Effector memory CD4-positive, alpha-beta T cell (primary cell): Measurements from ENCODE around the gene SNX32.
A peak's percentile ranks its signal among the peaks of the same experiment; 100 is the strongest.

Experiments
- DNase-seq, 3 donors: peaks; one replicate each; pipeline ENCODE4 v3.0.0-alpha.2; 2020
- H3K27ac ChIP-seq: 2 replicates; pipeline ENCODE4 v1.7.0; 2013; ENCODE audit warnings: mild to moderate bottlenecking, low read length, moderate library complexity; ENCODE audit not compliant: insufficient read depth, poor library complexity, severe bottlenecking
- H3K27me3 ChIP-seq: replicated peaks from 2 replicates; pipeline ENCODE4 v1.7.0; 2013; ENCODE audit warnings: mild to moderate bottlenecking, low read length; ENCODE audit not compliant: insufficient read depth, control insufficient read depth, poor library complexity, severe bottlenecking
- H3K36me3 ChIP-seq: 2 replicates; pipeline ENCODE4 v1.7.0; 2013; ENCODE audit warnings: mild to moderate bottlenecking, low read length, moderate library complexity; ENCODE audit not compliant: control insufficient read depth, insufficient read depth
- H3K4me1 ChIP-seq: 2 replicates; pipeline ENCODE4 v1.7.0; 2013; ENCODE audit warnings: low read length, mild to moderate bottlenecking; ENCODE audit not compliant: control insufficient read depth, insufficient read depth, poor library complexity, severe bottlenecking
- H3K4me3 ChIP-seq: 2 replicates; pipeline ENCODE4 v1.7.0; 2013; ENCODE audit warnings: low read length, low read depth, mild to moderate bottlenecking; ENCODE audit not compliant: insufficient read depth, poor library complexity, severe bottlenecking
- H3K9me3 ChIP-seq: 2 replicates; pipeline ENCODE4 v1.7.0; 2013; ENCODE audit warnings: mild to moderate bottlenecking, low read length, moderate library complexity; ENCODE audit not compliant: control insufficient read depth

Gene SNX32

DNA sequence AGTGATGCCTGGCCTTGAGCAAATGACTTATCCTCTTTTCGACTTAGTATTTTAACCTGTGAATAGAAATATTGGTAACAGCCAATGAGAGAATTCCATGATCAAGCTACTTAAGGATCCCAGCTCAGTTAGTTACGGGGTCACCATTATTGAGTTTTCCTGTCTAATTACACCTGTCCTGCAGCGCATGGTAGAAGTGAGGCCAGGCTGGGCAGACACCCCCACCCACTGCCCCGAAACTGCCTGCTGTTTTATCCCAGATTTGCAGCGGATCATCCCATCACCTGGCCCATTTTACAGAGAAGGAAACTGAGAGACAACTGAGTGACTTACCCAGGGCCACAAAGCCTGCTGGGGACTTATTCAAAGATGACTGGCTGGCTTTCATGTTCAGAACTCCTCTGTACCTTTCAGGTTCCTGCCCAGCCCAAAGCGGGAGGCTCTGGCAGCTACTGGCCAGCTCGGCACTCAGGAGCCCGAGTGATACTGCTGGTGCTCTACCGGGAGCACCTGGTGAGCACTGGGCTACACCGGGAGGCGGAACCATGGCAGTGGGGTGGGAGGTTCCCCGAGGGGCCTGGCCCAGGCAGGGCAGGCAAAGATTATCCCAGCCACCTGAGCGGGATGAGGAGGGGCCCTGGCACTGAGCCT, 27.9 kb downstream of the SNX32 start:
- Histone ChIP-seq H3K27me3 (no peaks in the 10 kb centered on the region), H3K9me3 (no peaks in the 10 kb centered on the region), H3K4me1 (peaks cover 28% of the 10 kb centered on the region), H3K27ac (peak overlapping the region; percentile 86), H3K4me3 (peak overlapping the region; percentile 96), H3K36me3 (peaks cover 47% of the 10 kb centered on the region)
- DNase-seq, result no peak

DNA sequence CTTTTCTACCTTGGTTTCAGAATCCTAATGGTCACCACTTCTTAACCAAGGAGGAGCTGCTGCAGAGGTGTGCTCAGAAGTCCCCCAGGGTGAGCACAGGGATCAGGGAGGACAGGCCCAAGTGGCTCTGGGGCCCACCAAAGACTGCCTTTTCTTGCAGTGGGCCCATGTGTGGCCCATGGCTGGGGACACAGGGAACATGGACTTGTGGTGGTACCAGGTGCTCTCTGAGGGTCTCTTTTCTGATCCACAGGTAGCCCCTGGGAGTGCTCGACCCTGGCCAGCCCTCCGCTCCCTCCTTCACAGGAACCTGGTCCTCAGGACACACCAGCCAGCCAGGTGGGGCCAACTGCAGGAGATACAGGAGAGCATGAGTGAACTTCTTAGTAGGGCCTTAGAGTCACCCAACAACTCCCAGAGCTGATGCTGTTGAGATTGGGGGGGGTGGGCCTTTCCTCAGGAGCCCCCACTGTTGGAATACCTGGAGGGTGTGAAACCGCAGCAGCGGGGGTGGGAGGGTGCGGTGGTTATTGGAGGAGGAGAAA, 28.5 kb downstream of the SNX32 start:
- H3K4me3 ChIP-seq, result no peak overlapping the region
- H3K4me1 ChIP-seq, result peaks cover 26% of the 10 kb centered on the region
- H3K36me3 ChIP-seq, result peaks cover 53% of the 10 kb centered on the region
- DNase-seq, result no peak
- no peak overlapping the region for H3K27ac ChIP-seq
- no peaks in the 10 kb centered on the region for H3K9me3 ChIP-seq
- no peaks in the 10 kb centered on the region for H3K27me3 ChIP-seq

DNA sequence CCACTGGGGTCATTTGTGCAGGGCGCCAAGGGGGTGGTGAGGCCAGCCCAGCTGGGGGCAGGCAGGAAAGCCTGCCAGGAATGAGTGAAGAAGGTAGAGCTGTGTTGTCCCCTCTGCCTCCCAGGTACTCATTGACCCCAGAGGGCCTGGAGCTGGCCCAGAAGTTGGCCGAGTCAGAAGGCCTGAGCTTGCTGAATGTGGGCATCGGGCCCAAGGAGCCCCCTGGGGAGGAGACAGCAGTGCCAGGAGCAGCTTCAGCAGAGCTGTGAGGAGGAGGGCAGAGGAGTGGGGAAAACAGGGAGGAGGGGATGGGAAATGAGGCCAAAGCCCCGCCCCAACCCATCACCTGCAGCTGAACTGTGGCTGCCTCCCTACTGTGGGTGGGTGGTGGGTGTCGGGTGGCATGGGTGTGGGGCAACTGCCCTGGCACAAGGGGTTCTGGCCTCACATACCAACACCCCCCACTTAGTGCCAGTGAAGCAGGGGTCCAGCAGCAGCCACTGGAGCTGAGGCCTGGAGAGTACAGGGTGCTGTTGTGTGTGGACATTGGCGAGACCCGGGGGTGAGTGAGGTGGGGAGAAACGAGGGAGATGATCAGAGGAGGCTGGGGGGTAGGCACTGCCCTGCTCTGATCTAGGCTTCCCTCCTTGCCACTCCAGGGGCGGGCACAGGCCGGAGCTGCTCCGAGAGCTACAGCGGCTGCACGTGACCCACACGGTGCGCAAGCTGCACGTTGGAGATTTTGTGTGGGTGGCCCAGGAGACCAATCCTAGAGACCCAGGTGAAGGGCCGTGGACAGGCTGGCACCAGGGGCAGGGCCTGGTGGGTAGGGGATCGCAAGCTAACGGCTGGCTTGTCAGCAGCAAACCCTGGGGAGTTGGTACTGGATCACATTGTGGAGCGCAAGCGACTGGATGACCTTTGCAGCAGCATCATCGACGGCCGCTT, 29.5 kb downstream of the SNX32 start:
- Histone ChIP-seq H3K4me1 (peaks cover 26% of the 10 kb centered on the region), H3K4me3 (no peak overlapping the region), H3K36me3 (peaks cover 54% of the 10 kb centered on the region), H3K27me3 (no peaks in the 10 kb centered on the region), H3K9me3 (no peaks in the 10 kb centered on the region), H3K27ac (peak overlapping the region; percentile 2)
- DNase-seq, result no peak

GRCh38 chr11:65863889-65864705, 30.3 kb downstream of the SNX32 start:
- Histone ChIP-seq H3K27me3 (no peaks in the 10 kb centered on the region), H3K9me3 (no peaks in the 10 kb centered on the region), H3K36me3 (peaks cover 54% of the 10 kb centered on the region), H3K4me1 (peaks cover 18% of the 10 kb centered on the region), H3K4me3 (no peak overlapping the region), H3K27ac (no peak overlapping the region)
- DNase-seq, result no peak

- Histone ChIP-seq H3K4me3 (no peak overlapping the region), H3K27ac (no peak overlapping the region)
Measured at GRCh38 chr11:65864706-65865471, 31.1 kb downstream of the SNX32 start.

GRCh38 chr11:65865550-65866172, 31.9 kb downstream of the SNX32 start:
- H3K9me3 ChIP-seq, result no peaks in the 10 kb centered on the region
- H3K4me3 ChIP-seq, result no peak overlapping the region
- H3K27ac ChIP-seq, result no peak overlapping the region
- H3K4me1 ChIP-seq, result peaks cover 9% of the 10 kb centered on the region
- no peak for DNase-seq
- H3K27me3 ChIP-seq, result no peaks in the 10 kb centered on the region
- H3K36me3 ChIP-seq, result peaks cover 54% of the 10 kb centered on the region

More at GRCh38 chr11:65864706-65865471, 31.1 kb downstream of the SNX32 start:
- DNase-seq, result no peak
- H3K9me3 ChIP-seq, result no peaks in the 10 kb centered on the region
- no peaks in the 10 kb centered on the region for H3K27me3 ChIP-seq
- H3K36me3 ChIP-seq, result peaks cover 54% of the 10 kb centered on the region
- H3K4me1 ChIP-seq, result peaks cover 12% of the 10 kb centered on the region

DNA sequence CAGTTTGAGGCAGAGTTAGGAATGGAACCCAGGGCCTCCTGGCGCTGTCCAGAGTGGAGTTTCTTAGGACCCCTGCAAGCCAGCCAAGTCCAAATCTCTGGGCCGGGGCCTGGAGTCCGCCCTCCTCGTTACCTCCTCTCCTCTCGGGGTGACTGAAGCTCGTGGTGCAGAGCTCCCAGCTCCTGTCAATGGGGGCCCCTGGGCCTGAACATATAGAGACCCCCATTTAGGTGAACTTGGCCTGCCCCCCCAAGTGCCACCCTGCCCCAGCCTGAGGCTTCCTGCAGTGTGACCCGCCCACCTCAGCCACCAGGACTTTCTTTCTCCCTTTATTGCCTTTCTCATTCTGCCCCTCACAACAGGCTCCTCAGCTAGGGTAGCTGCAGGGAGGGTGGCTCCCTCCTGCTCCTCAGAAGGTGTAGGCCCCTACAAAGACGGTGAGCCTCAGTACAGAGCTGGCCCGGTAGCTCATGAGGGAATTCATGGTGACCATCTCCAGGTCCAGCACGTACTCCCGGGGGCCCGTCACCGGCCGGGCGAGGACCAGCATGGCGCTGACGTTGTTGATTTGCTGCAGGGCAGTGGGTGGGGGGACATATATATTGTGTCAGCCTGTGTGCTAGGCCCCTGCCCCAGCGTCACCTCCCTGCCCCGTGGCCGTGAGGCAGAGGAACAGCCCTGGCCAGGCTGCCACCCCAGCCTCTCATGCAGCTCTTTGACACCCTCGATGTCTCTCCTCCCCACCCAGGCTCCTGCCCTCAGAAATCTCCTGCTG, 32.9 kb downstream of the SNX32 start:
- peaks cover 2% of the 10 kb centered on the region for H3K4me1 ChIP-seq
- peaks cover 54% of the 10 kb centered on the region for H3K36me3 ChIP-seq
- no peak overlapping the region for H3K4me3 ChIP-seq

GRCh38 chr11:65867284-65868071, 33.7 kb downstream of the SNX32 start:
- no peaks in the 10 kb centered on the region for H3K4me1 ChIP-seq
- H3K27ac ChIP-seq, result no peak overlapping the region
- no peaks in the 10 kb centered on the region for H3K27me3 ChIP-seq
- H3K36me3 ChIP-seq, result peaks cover 49% of the 10 kb centered on the region
- DNase-seq, result no peak
- H3K9me3 ChIP-seq, result no peaks in the 10 kb centered on the region
- no peak overlapping the region for H3K4me3 ChIP-seq

More for the DNA sequence above, 32.9 kb downstream of the SNX32 start:
- no peak for DNase-seq
- H3K9me3 ChIP-seq, result no peaks in the 10 kb centered on the region
- no peaks in the 10 kb centered on the region for H3K27me3 ChIP-seq
- no peak overlapping the region for H3K27ac ChIP-seq
